ENCODE data around the gene BSPRY. TPM values are rescaled to one million over a fixed set of nuclear protein-coding genes. Genes with fewer than 3 reads are reported as not detected.

Gene BSPRY
- total RNA-seq, 1 experiment from 2014 or later = 0.64 TPM

DNA sequence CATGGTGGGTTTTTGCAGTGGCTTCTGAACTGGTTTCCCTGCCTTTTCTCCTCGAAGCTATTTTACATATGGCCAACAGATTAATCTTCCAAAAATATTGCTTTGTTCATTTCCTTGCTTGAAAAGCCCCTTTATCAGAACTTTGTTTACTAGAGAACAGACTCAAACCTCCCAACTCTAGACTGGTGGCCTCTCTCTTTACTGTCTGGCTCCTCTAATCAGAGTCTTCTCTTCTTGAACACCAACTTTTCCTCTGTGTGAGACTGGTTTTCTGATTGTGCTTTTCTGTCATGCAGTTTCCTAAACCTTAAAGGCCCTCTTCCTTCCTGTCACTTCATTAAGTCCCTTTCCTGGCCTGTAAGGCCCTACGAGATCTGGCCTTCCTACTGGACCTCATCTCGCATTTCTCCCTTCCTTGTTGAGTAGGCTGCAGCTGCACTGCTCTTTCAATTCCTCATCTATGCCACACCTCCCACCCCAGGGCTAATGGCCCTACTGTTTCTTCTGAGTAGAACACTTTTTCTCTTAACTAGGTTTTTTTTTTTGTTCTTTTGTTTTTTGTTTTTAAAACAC, 66.9 kb downstream of the BSPRY start:
- no peak for DNase-seq (ENCODE audit: low spot score)
- in situ Hi-C loops (cut with HindIII; ENCODE audit: low sequenced_read_pairs) = no loop called here

DNA sequence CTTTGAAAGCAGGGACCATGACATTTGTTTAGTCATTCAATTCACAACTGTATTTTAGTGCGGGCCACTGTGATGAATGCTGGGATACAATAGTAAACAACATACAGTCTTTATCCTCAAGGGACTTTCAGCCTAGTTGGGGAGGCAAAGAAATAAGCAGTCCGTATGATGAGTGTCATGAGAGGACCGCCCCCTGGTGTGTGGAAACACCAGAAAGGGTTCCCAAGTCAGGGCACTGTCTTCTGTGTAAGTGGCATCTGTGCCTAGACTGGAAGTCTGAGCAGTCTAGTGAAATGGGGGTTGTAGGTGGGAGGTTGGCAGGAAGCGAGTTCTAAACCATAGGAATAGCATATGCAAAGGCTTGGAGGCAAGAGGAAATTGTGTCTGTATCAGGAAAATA, 68.0 kb downstream of the BSPRY start:
- in situ Hi-C loops (cut with HindIII; ENCODE audit: low sequenced_read_pairs) = no loop called here
- DNase-seq (ENCODE audit: low spot score) = no peak

Other genes with a start within 250 kb of the BSPRY start
- gene SLC31A2, start 198.5 kb upstream of the BSPRY start, total RNA-seq (2014; rRNA removed; shearing (Covaris generic)) = 4.4 and 7.0 TPM in 2 replicates
- gene FKBP15, start 128.3 kb upstream of the BSPRY start, total RNA-seq (2014; rRNA removed; shearing (Covaris generic)) = 6.6 and 7.7 TPM in 2 replicates
- 18.0 and 24.5 TPM in 2 replicates for gene SLC31A1, start 128.0 kb upstream of the BSPRY start, total RNA-seq (2014; rRNA removed; shearing (Covaris generic))
- gene CDC26, start 74.0 kb upstream of the BSPRY start, total RNA-seq (2014; rRNA removed; shearing (Covaris generic)) = 46.5 and 53.3 TPM in 2 replicates
- 51.8 and 52.9 TPM in 2 replicates for gene PRPF4, start 73.9 kb upstream of the BSPRY start, total RNA-seq (2014; rRNA removed; shearing (Covaris generic))
- gene RNF183, start 46.2 kb upstream of the BSPRY start, total RNA-seq (2014; rRNA removed; shearing (Covaris generic)) = not detected in 2 replicates
- 1.9 and 3.3 TPM in 2 replicates for gene WDR31, start 9.3 kb upstream of the BSPRY start, total RNA-seq (2014; rRNA removed; shearing (Covaris generic))
- gene HDHD3, start 27.4 kb downstream of the BSPRY start, total RNA-seq (2014; rRNA removed; shearing (Covaris generic)) = 26.1 and 26.3 TPM in 2 replicates
- gene ALAD, start 51.7 kb downstream of the BSPRY start, total RNA-seq (2014; rRNA removed; shearing (Covaris generic)) = 11.3 and 13.7 TPM in 2 replicates
- gene POLE3, start 61.1 kb downstream of the BSPRY start, total RNA-seq (2014; rRNA removed; shearing (Covaris generic)) = 94.5 and 116 TPM in 2 replicates
- gene C9orf43, start 61.2 kb downstream of the BSPRY start, total RNA-seq (2014; rRNA removed; shearing (Covaris generic)) = 1.3 TPM in 1 of 2 replicates, not detected in the other
- gene RGS3, start 114.2 kb downstream of the BSPRY start, total RNA-seq (2014; rRNA removed; shearing (Covaris generic)) = 117 and 144 TPM in 2 replicates

Data from G401 (cell line).